IPS-NIHi11 (cell line): ENCODE data around the gene TSPOAP1.

Experiments used
- DNase-seq: peaks from one replicate; pipeline ENCODE4 v3.0.0; 2012; ENCODE audit warnings: mixed read lengths, low spot score

Gene TSPOAP1

GRCh38 chr17:58339755-58340404, 11.3 kb upstream of the TSPOAP1 start:
- DNase-seq: no peak

GRCh38 chr17:58338841-58339754, 10.5 kb upstream of the TSPOAP1 start:
- DNase-seq: peak; percentile 69

GRCh38 chr17:58338454-58338840, 9.9 kb upstream of the TSPOAP1 start:
- DNase-seq: no peak

GRCh38 chr17:58337600-58338453, 9.2 kb upstream of the TSPOAP1 start:
- DNase-seq: peak; percentile 91

GRCh38 chr17:58337210-58337599, 8.6 kb upstream of the TSPOAP1 start:
- peak; percentile 15 for DNase-seq

GRCh38 chr17:58336456-58337209, 8.0 kb upstream of the TSPOAP1 start:
- peak; percentile 3 for DNase-seq

- no peak for DNase-seq
Measured at GRCh38 chr17:58335779-58336455, 7.3 kb upstream of the TSPOAP1 start.

DNA sequence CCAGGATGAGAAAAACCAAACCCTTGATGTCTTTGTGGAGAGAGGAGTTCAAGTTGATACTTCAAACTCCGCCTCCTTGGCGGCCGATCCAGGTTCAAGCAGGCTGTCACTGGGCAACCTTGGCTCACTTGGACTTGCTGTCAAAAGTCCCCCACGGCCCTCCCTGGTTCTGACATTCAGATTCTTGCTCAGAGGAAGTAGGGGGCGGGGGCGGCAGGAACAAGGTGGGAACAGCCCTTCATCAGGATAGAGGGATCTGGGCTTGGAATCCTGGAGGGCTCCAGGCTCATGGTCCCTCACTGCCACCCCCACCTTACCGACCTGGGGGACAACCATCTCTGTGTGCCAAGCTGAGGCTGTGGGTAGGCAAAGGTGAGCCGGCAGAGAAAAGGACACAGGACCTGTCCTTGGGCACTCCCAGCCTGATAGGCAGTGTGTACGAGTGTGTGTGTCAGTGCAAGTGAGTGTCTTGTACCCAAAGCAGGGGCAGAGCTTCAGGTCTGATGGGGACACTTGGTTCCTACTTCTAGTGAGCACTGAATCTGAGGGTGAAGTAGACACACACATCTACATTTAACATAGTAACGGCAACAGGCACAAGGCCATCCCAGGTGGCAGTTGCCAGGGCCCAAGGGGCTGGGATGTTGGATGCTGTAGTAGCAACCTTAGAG, 6.6 kb upstream of the TSPOAP1 start:
- DNase-seq: no peak

- DNase-seq: no peak
Measured at GRCh38 chr17:58334661-58335060, 6.1 kb upstream of the TSPOAP1 start.

DNA sequence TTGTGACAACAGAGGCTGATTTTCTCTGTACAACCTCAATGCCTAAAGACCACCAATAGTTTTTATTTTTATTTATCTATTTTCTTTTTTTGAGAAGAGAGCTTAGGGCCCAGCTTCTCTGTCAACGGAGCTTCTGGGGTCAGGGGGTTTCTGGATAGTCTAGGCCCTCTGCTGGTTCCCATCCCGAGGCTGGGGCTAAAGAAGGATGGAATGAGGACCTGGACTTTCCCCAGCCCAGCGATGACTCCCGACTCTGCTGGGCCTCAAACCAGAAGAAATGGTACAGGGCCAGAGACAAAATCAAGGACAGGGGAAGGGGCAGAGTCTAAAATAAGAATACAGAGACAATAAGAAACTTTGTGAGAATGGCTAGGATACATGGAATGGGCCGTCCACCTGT, 5.7 kb upstream of the TSPOAP1 start:
- no peak for DNase-seq

DNA sequence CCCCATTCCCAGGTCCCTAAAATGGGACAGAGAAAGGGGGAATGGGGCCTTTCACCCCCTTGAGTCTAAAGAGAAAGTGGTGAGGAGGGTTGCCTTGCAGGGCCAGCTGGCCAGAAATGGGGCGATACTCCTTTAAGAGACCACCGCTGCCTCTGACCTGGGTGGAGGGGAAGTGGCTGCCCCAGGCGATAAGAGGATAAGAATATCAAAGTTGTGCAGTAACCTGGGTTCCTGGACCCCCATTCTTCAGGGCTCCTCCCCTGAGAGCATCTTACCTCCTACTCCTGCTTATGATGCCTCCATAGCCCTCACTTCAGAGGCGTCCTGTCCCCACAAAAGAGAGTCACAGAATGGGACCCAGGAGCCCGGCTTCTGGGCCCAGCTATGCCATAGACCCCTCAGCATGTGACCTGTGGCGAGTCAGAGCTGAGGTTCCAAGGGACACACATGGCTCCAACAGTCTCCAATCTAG, 5.2 kb upstream of the TSPOAP1 start:
- no peak for DNase-seq

- no peak for DNase-seq
Measured at GRCh38 chr17:58332778-58333735, 4.5 kb upstream of the TSPOAP1 start.

GRCh38 chr17:58331815-58332777, 3.5 kb upstream of the TSPOAP1 start:
- DNase-seq: no peak

- DNase-seq: no peak
Measured at GRCh38 chr17:58330997-58331814, 2.6 kb upstream of the TSPOAP1 start.

- DNase-seq: no peak
Measured at GRCh38 chr17:58330538-58330996, 2.0 kb upstream of the TSPOAP1 start.

DNA sequence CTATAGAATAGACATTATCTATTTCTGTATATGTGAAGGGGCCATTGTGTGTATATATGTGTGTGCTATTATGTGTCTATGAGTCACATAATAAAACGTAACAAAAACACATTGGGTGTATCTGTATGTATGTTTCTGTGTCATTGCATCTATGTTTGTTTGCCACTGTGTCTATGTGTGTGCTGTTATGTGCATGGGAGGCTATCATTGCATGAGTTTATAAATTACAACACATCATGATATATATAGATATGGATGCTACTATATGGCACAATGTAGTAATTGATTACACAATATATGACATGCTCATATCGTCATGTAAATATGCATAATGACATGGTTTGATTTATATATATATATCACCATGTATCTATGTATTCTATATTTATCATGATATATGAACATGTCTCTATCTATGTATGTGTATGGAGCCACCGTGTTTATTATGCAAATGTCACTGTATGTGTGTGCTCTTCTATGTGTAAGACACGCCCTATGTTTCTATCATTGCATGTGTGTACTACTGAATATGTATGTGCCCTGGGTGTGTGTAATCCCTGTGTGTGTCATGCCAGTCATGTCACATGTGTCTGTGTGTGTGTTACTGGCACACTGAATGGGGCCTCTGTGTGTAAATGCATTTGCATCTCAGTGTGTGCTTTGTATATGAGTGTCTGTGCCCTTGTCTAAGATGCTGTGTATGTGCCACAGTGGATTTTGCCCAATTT, 1.4 kb upstream of the TSPOAP1 start:
- no peak for DNase-seq
